HG02763 (cell line): ENCODE data around the gene RGS9.
"Not testable (repeated sequence)": the region's sequence is repeated elsewhere in the genome, so short reads cannot be mapped to it uniquely, and the experiment has no call there.

Source experiments
- ATAC-seq: cut with Tn5 transposase; IDR thresholded peaks from one replicate; pipeline ENCODE4 v1.9.1; 2021; ENCODE audit warnings: mild to moderate bottlenecking, moderate library complexity; ENCODE audit not compliant: unreplicated experiment

RGS9 gene

DNA sequence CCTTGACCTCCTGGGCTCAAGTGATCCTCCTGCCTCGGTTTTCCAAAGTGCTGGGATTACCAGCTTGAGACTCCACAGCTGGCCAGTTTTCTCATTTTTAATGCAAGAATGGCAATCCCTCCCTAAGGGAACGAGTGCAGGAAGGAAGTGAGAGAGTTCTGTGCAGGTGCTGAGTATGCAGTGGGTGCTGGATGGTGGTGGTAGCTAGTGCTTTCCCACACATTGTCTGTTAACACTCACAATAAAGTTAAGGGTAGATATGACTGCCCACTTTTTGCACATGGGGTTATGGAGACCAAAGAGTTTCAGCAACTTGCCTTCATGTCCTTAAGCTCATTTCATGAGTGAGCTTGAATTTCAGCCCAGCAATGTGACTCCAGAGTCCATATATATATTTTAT is 18.5 kb downstream of the RGS9 start:
- peak; percentile 33 for ATAC-seq

DNA sequence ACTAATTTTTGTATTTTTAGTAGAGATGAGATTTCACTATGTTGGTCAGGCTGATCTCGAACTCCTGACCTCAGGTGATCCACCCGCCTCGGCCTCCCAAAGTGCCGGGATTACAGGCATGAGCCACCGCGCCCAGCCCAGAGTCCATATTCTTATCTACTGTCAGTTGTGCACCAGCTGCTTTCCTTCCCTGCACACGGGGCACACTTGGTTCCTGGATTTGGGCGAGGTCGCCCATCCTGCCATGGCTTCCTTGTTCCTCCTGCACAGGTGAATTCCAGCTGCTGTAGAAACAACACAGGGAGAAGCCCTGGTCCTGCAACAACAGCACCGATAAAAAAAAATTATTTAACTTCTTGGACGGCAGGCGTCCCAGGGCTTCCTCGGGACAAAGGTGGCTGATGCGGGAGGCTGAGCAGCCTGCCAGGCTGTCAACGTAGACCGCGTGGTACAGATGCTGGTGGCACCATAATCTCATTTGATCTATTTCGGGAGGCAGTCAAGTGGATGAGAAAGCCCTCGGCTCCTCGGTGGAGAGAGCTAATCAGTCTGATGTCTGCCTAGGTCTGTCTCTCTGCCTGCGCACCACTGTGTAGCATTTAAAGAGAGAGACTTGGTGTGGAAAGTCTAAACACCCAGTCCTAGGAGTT is 19.1 kb downstream of the RGS9 start:
- no peak for ATAC-seq

DNA sequence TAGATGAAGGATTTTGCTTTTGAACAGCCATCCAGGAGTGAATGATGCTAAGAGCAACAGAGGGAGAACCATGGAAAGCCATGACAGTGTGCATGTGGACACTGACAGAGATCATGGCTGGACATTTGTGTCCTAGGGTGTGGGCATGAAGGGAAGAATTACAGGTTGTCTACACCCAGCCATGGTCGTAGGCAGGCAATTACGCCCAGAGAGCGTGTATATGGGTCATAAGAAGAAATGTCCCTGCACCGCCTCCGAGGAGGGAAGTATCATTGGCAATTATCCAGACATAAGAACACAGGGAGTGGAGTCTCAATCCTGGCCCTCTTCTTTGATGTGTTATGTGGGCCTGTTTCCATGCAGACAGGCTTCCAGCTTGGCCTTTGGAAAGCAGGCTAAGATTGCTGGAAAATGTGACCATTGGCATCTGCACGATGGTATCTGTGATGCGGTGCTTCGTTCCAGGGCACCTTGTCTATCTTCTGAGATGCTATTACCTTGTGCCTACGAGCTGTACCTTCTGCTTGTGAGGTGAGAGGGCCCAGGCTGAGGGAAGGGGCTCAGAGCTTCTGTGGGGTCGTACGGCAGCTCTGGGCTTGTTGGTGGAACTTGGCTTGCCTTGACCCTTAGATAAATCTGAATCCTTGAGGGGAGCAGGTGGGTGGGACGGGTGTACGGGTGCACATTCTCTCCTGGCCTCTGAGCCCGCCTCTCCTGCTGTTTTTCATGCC is 19.8 kb downstream of the RGS9 start:
- ATAC-seq = no peak

DNA sequence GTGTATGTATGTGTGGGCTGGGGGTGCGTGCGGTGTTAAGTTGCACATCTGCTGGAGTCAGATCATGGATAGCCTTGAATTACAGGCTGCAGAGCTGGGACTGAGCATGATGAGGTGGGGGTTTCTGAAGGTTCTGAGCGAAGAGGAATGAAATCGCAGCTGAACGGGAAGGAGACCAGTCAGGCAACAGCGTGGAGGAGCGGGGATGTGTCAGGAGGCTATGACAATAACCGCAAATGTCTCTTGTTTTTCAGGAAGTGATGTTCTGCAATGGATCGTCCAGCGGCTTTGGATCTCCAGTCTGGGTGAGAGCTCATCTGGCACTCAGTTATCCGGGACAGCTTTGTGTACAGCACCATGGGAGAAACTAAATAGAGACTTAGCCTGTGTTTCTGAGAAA is 20.9 kb downstream of the RGS9 start:
- no peak for ATAC-seq

DNA sequence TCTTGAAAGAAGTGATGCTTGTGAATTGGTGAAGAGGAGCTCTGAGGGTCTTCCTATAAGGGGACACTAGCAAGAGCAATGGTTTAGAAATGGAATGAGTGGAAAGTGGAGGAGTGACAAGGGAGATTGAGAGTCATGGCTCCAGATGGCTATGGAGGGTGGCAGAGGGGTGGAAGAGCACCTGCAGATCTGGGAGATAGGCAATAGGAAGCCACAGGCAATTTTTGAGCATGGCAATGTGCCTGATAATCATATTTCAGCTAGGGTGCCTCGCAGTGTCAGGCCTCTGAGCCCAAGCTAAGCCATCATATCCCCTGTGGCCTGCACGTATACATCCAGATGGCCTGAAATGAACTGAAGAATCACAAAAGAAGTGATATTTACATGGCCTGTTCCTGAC is 21.5 kb downstream of the RGS9 start:
- no peak for ATAC-seq

DNA sequence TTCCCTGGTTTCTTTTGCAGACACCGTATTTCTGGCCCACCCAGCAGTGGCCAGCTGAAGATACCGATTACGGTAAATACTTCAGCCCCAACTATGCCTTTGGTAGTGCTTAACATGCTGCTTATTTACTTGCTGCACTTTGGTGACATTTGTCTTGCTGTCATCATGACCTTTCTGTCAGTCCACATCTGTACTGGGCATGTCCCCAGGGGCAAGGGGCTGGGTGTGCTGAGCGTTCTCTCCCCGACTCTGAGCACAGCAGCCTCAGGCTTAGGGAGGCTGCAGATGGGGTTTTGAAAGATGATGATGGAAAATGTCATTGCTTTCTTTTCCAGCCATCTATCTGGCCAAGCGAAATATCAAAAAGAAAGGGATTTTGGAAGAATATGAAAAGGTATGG is 23.3 kb downstream of the RGS9 start:
- ATAC-seq = no peak

DNA sequence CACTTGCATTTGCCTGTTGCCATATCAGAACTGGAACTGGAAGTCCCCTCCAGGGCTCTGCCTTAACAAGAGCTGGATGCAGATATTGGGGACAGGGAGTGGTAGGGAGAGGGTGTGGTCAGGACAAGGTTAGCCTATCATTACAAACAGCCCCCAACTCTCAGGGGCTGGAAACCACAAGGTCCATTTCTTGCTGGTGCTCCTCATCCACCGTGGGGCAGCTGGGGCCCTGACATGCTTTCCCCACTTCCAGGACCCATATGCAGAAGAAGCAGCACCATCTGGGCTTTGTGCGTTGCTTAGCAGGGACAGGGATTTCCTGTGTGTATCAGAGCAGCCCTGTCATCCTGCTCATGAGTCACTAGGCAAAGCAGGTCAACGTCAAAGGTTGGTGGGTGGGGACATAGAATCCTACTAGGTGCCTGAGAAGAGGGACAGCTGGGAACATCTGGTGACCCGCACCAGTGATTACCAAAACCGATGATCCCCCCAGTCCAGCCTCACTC is 26.9 kb downstream of the RGS9 start:
- ATAC-seq = peak; percentile 90

DNA sequence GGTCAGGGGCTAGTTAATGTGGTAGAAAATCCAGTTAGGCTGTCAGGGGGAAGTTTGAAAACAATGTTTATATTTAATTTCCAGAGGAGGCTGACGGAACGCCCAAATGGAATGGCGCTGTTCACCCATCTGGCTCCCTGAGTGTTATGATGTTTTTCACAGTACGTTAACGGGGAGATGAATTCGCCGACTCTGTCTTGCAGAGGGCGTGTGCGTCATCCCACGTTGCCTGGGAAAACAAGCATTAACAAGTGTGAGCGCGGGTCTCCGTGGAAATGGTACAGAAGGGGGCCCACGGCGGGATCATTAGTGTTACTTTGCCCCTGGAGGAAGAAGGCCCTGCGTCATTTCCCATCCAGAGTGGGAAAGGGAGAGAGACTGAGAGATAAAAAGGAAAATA is 29.6 kb downstream of the RGS9 start:
- ATAC-seq = no peak

DNA sequence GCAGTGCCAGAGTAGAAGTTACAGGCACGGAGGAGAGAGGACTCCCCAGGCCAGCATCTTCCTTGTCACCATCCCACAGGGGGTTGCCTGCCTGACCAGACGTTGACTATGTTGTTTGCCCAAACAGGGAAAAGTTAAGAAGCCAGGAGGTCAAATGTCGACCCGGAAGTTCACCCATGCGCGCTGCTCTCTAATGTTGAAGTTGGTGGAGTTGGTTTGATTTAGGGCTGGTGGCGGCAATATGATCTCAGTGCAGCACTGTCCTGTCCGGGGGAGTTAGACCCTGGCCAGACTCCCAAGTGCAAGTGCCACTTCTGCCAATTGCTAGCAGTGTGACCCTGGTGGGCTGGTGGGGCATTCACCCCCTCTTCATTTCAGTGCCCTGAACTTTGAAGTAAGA is 30.4 kb downstream of the RGS9 start:
- ATAC-seq = no peak

DNA sequence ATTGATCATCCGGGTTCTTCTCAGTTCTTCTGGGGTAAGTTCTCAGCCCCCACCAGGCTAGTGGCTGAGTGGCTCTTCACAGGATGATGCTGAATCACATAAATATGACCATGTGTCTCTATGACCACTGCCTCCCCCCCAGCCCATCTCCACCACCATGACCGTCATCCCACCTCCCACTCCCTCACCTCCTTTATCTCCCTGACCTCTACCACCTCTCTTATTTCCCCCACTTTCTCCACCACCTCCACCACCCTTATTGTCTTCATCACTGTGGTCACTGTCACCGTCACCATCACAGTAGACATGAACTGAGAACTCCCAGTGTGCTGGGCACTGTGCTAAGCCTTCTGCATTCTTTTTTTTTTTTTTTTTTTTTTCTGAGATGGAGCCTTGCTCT is 32.5 kb downstream of the RGS9 start:
- no peak for ATAC-seq

DNA sequence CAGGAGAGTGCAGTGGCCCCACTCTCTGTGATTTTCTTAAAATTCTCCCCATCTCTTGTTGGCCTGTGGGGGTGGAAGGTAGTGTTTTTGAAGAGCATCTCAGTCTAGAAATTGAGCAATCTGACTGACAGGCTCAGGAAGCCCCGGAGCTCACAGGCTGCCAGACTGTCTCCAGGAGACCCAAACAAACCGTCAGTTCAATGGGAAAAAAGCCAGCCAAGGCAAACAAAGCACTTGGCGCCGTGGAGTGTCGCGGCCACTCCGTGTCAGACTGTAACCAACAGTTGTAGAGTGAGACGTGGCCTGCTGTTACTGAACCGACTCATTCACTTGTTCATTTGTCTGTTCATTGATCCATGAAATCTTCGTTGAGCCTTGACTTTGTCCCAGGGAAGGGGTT is 33.7 kb downstream of the RGS9 start:
- ATAC-seq = no peak

DNA sequence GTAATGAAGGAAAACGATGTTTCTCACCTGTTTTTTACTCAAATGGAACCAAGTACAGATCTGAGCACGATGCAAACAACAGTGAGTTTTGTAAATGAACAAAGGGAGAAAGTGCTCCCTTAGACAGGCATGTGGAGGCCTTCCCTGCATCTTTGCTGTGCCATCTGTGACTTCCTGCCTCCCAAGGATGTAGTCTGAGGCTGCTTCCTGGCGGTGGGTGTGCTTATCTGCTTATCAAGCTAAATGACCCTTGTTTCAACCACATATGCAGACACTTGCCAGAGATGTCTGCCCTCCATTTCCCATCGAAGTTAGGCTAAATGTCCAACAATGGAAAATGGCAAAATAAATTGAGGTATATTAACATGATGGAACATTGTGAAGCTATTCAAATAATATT is 34.6 kb downstream of the RGS9 start:
- no peak for ATAC-seq

DNA sequence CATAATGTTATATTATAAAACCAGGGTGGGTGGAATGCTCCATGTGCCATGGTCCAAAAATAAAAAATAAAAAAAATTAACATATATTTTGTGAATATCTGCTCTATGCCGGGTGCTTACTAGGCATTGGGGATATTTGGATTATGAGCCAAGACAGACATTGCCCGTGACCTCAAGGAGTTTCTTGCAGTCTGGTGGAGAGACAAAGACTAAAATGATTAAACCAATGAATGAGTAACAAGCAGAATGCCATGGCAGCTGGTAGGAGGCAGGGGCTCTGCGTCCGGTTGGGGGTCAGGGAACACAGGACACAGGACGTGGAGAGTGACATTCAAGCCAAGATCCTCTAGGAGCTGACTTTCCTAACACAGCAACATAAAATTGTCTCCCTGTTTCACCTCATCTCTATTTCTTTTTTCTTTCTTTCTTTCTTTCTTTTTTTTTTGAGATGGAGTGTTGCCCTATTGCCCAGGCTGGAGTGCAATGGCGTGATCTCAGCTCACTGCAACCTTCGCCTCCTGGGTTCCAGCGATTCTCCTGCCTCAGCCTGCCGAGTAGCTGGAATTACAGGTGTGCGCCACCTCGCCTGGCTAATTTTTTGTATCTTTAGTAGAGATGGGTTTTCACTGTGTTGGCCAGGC is 35.4 kb downstream of the RGS9 start:
- ATAC-seq = no peak

DNA sequence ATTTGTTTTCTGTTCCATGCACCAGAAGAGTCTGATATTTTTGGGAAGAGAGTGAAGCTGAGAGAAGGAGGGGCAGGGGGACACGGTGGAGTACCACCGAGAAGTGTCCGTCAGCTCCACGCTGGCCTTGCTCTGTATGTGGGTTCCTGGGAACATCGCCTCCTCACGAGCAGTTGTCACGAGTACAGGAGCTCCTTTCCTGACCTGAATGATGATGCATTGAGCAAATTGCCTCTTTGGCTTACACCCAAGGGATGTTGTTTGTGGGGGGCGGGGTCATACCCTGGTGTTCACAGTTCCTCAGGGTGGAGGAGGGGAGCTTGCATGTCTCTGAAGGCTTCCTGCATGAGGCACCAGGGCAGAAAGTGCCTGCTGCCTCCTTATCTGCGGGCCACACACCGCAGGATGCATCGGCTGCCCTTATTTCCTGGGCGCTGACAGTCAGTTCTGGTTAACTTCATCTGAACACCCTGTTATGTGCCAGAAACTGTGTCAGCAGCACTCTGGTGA is 36.2 kb downstream of the RGS9 start:
- no peak for ATAC-seq

DNA sequence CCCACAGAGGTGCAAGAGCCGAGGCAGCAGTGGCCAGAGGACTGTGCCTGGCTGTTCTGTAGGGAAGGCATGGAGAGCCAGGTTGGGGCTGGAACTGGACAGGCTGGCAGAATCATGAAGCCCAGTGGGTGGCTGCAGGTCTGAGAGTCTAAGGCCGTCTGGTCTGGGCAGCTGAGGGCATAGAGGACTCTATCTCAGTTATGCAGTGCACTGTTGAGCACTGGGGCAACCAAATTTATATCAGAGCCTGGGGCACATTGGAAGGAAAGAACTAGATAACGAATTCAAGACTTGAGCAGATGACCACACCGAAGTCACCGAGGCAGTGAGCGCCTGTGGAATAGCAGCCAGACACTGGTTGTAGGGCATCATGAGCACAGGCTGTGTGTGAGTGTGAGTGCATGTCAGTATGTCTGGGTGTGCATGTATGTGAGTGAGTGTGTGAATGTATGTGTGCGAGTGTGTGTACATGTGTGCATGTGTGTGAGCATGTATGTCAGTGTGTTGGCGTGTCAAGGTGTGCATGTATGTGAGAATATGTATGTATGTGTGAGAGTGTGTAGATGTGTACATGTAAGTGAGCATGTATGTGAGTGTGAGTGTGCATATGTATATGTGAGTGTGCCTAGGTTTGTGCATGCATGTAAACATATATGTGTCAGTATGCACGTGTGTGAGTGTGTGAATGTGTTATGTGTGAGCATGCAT is 37.0 kb downstream of the RGS9 start:
- ATAC-seq = no peak

DNA sequence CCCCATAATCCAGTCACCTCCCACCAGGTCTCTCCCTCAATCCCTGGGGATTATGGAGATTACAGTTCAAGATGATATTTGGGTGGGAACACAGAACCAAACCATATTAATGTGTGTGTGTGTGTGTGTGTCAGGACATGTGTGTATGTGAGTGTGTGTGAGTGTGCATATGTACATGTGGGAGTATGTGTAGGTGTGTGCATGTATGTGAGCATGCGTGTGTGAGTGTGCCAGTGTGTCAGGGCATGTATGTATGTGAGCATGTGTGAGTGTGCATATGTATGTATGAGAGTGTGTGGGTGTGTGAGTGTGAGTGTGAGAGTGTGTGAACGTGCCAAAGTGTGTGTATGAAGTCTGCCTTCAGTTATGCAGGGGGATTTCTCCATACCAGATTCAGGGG is 37.8 kb downstream of the RGS9 start:
- ATAC-seq = no peak

DNA sequence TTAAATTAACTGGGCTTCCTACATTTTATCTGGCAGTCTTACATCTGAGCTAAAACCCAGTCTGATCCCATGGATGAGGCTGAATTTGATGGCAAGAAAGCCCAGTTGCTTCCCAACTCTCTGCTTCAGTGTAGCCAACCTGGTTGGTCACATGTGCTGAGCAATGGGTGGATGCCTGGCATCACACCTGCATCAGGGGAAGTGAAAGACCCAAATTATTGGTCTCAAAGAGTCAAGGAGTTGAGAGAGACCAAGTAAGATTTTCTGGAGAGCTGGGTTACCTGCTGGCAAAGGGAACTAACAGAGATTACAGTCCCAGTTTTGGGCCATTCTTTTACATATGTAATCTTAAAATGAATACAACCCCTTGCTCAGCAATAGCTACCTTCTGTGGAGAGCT is 38.8 kb downstream of the RGS9 start:
- ATAC-seq = no peak

DNA sequence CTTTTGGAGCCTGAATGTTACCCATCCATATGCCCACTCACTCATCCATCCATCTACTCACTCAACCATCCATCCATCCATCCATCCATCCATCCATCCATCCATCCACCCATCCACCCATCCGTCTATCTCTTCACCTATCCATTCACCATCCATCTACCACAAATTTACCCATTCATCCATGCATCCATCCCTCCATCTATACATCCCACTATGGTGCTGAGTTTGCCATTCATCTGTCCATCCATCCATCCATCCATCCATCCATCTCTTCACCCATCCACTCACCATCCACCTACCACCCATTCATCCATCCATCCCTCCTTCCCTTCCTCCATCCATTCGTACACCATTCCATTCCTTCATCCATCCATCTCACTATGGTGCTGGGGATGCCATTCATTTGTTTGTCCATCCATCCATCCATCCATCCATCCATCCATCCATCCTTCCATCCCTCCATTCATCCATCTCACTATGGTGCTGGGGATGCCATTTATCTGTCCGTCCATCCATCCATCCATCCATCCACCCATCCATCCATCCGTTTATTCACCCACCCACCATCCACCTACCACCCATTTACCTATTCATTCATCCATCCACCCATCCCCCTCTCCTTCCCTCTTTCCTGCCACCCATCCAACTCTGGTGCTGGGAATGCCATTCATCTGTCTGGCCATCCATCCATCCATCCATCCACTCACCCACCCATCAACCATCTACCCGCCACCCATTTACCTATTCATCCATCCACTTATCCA is 39.7 kb downstream of the RGS9 start:
- no peak for ATAC-seq

DNA sequence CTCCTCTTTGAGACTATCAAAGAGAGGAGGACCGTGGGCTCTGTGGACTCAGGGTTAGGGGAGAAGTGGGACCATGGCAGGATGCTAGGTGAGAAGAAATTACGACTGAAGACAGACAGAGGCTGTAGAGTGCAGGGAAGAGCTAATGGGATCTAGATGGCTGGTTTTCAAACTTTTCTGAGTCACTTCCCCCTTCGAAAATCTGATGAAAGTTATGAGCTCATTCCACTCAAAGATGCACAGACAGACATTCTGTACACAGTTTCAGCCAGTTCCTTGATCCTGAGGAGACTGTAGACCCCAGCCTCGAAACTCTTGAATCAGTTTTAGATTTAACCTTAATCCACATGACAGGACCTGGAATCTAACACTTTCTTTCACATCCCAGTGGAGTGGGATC is 40.7 kb downstream of the RGS9 start:
- ATAC-seq = no peak

DNA sequence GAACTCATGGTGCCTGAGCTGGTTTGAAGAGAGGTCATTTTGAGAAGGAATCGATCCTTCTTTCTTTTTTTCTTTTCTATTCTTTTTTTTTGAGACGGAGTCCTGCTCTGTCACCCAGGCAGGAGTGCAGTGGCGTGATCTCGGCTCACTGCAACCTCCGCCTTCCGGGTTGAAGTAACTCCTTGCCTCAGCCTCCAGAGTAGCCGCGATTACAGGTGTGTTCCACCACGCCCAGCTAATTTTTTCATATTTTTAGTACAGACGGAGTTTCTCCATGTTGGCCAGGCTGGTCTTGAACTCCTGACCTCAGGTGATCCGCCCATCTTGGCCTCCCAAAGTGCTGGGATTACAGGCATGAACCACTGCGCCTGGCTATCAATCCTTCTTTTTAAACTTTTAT is 43.1 kb downstream of the RGS9 start:
- ATAC-seq = not testable (repeated sequence)
